Measurements from ENCODE around the gene SLC1A2.

DNA sequence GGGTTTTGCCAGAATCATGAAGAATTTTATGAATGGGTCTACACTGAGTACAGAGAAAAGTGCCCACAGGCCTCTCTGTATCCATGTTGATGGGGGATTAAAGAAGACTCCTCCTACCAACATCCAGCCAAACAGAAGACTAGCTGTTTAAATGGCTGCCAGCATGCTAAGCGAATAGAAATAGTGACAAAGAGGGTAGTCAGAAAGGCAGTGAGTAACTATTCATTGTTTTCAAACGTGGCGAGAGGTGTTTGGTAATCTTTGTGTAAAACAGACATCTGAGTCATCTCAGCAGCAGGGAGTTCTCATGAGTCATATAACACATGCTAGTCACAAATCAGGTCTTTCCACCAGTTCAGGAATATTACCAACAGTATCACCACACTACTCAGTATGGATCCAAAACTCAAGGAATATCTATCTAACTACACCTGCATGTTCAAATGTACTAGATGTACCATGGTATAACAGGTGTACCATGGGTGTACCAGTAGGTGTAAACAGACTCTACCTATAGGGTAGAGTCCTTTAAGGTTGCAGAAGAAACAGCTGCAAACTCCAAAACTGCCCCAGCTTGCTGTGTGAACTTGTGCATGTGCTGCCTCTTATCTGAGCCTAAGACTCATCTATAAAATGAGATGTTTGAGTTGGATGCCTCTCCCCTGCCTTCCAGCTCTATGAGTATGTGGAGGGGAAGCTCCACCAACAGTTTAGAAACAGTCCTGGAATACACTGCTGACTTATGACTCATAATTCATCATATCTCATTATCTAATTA is 82.0 kb downstream of the SLC1A2 start:
- TF ChIP-seq, protein P1, sequence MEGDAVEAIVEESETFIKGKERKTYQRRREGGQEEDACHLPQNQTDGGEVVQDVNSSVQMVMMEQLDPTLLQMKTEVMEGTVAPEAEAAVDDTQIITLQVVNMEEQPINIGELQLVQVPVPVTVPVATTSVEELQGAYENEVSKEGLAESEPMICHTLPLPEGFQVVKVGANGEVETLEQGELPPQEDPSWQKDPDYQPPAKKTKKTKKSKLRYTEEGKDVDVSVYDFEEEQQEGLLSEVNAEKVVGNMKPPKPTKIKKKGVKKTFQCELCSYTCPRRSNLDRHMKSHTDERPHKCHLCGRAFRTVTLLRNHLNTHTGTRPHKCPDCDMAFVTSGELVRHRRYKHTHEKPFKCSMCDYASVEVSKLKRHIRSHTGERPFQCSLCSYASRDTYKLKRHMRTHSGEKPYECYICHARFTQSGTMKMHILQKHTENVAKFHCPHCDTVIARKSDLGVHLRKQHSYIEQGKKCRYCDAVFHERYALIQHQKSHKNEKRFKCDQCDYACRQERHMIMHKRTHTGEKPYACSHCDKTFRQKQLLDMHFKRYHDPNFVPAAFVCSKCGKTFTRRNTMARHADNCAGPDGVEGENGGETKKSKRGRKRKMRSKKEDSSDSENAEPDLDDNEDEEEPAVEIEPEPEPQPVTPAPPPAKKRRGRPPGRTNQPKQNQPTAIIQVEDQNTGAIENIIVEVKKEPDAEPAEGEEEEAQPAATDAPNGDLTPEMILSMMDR (IDR thresholded peaks at IDR 0.05), result no peak
- no peak for TF ChIP-seq POLR2A (IDR thresholded peaks at IDR 0.05)

Data from lower leg skin (tissue), 3 donors.